ENCODE measurements around the gene LRIG1. TPM values are rescaled to one million over a fixed set of nuclear protein-coding genes. Genes with fewer than 3 reads are reported as not detected.

The LRIG1 gene
- total and polyA plus RNA-seq, 2 experiments from 2014 or later = 8.2 to 13.3 TPM

DNA sequence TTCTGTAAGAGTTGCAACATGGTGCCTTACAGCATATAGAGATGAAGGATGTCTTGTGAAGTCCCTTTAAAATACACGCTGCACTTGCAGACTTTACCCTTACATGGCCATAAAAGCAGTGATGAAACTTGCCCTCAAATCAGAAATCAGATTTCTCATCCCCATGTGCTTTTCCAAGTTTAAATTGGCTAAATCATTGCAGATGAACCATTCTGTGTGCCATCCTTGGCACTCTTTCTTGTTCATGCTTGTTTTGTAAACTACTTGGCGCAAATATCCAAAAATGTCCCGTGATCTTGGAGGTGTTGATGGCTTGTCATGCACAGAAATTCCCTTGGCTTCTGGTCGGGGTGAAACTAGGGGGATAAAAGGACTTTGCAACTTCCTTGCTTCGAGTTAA, 135.7 kb downstream of the LRIG1 start:
- no peaks in the 10 kb centered on the region for H4K20me1 ChIP-seq (ENCODE audit: insufficient read depth, poor library complexity, severe bottlenecking)
- no peak for DNase-seq (ENCODE audit: low spot score)
- no peaks in the 10 kb centered on the region for H3K9me2 ChIP-seq (replicated peaks; ENCODE audit: insufficient read depth)
- no peaks in the 10 kb centered on the region for H3K79me2 ChIP-seq
- H3K4me1 ChIP-seq (ENCODE audit: insufficient read depth) = peaks cover 11% of the 10 kb centered on the region
- WGBS (ENCODE audit: low lambda C conversion rate, missing lambda C conversion rate) = 83% methylated on average over 5 of the region's 5 CpGs
- H3K36me3 ChIP-seq (replicated peaks; ENCODE audit: insufficient read depth, low read depth) = no peaks in the 10 kb centered on the region
- no peaks in the 10 kb centered on the region for H3K9me3 ChIP-seq (ENCODE audit: low read depth)
- no peak overlapping the region for H3K4me3 ChIP-seq
- H3K27ac ChIP-seq = no peak overlapping the region
- H2AFZ ChIP-seq = no peak overlapping the region
- TF ChIP-seq, protein P1, sequence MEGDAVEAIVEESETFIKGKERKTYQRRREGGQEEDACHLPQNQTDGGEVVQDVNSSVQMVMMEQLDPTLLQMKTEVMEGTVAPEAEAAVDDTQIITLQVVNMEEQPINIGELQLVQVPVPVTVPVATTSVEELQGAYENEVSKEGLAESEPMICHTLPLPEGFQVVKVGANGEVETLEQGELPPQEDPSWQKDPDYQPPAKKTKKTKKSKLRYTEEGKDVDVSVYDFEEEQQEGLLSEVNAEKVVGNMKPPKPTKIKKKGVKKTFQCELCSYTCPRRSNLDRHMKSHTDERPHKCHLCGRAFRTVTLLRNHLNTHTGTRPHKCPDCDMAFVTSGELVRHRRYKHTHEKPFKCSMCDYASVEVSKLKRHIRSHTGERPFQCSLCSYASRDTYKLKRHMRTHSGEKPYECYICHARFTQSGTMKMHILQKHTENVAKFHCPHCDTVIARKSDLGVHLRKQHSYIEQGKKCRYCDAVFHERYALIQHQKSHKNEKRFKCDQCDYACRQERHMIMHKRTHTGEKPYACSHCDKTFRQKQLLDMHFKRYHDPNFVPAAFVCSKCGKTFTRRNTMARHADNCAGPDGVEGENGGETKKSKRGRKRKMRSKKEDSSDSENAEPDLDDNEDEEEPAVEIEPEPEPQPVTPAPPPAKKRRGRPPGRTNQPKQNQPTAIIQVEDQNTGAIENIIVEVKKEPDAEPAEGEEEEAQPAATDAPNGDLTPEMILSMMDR (IDR thresholded peaks at IDR 0.05; ENCODE audit: poor library complexity) = no peak
- no peak for TF ChIP-seq EZH2phosphoT487 (IDR thresholded peaks at IDR 0.05; ENCODE audit: low read depth, severe bottlenecking, unreplicated experiment)
- TF ChIP-seq EZH2 (IDR thresholded peaks at IDR 0.05; ENCODE audit: borderline replicate concordance) = no peak
- H3K4me2 ChIP-seq = no peak overlapping the region
- no peaks in the 10 kb centered on the region for H3K27me3 ChIP-seq

- no peaks in the 10 kb centered on the region for H3K9me2 ChIP-seq (replicated peaks; ENCODE audit: insufficient read depth)
- peaks cover 11% of the 10 kb centered on the region for H3K4me1 ChIP-seq (ENCODE audit: insufficient read depth)
- H3K79me2 ChIP-seq = no peaks in the 10 kb centered on the region
- no peak overlapping the region for H3K4me2 ChIP-seq
- no peak for DNase-seq (ENCODE audit: low spot score)
- no peak overlapping the region for H3K27ac ChIP-seq
- no peak overlapping the region for H3K4me3 ChIP-seq
- no peaks in the 10 kb centered on the region for H3K9me3 ChIP-seq (ENCODE audit: low read depth)
- H4K20me1 ChIP-seq (ENCODE audit: insufficient read depth, poor library complexity, severe bottlenecking) = no peaks in the 10 kb centered on the region
- no peaks in the 10 kb centered on the region for H3K27me3 ChIP-seq
- TF ChIP-seq, protein P1 (IDR thresholded peaks at IDR 0.05; ENCODE audit: poor library complexity) = no peak
- TF ChIP-seq EZH2 (IDR thresholded peaks at IDR 0.05; ENCODE audit: borderline replicate concordance) (no peak), EZH2phosphoT487 (IDR thresholded peaks at IDR 0.05; ENCODE audit: low read depth, severe bottlenecking, unreplicated experiment) (no peak)
- no peak overlapping the region for H2AFZ ChIP-seq
- no peaks in the 10 kb centered on the region for H3K36me3 ChIP-seq (replicated peaks; ENCODE audit: insufficient read depth, low read depth)
- WGBS (ENCODE audit: low lambda C conversion rate, missing lambda C conversion rate) = 62% methylated on average over 6 of the region's 6 CpGs
Measured at GRCh38 chr3:66363148-66363547, 137.7 kb downstream of the LRIG1 start.

- Histone ChIP-seq H3K4me2 (no peak overlapping the region), H4K20me1 (ENCODE audit: insufficient read depth, poor library complexity, severe bottlenecking) (no peaks in the 10 kb centered on the region), H3K36me3 (replicated peaks; ENCODE audit: insufficient read depth, low read depth) (no peaks in the 10 kb centered on the region), H3K79me2 (no peaks in the 10 kb centered on the region), H3K4me1 (ENCODE audit: insufficient read depth) (peaks cover 11% of the 10 kb centered on the region), H3K27me3 (no peaks in the 10 kb centered on the region), H2AFZ (no peak overlapping the region), H3K9me2 (replicated peaks; ENCODE audit: insufficient read depth) (no peaks in the 10 kb centered on the region), H3K4me3 (no peak overlapping the region), H3K27ac (no peak overlapping the region), H3K9me3 (ENCODE audit: low read depth) (no peaks in the 10 kb centered on the region)
- no peak for TF ChIP-seq EZH2 (IDR thresholded peaks at IDR 0.05; ENCODE audit: borderline replicate concordance)
- TF ChIP-seq, protein P1 (IDR thresholded peaks at IDR 0.05; ENCODE audit: poor library complexity) = no peak
- no peak for TF ChIP-seq EZH2phosphoT487 (IDR thresholded peaks at IDR 0.05; ENCODE audit: low read depth, severe bottlenecking, unreplicated experiment)
- no peak for DNase-seq (ENCODE audit: low spot score)
- WGBS (ENCODE audit: low lambda C conversion rate, missing lambda C conversion rate) = 51% methylated on average over 3 of the region's 3 CpGs
Measured at GRCh38 chr3:66362541-66362941, 138.3 kb downstream of the LRIG1 start.

DNA sequence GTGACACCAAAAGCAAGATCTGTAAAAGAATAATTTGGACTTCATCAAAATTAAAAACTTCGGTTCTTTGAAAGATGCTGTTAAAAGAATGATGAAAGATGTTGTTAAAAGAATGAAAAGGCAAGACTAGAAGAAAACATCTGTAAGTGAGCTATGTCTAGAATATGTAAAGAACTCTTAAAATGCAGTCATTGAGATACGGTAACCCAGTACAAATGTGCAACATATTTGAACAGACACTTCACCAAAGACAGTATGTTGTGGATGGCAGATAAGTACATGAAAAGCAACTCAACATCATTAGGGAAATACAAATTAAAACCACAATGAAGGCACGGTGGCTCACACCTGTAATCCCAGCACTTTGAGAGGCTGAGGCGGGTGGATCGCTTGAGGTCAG, 139.5 kb downstream of the LRIG1 start:
- DNase-seq (ENCODE audit: low spot score) = no peak
- no peak for TF ChIP-seq EZH2phosphoT487 (IDR thresholded peaks at IDR 0.05; ENCODE audit: low read depth, severe bottlenecking, unreplicated experiment)
- TF ChIP-seq EZH2 (IDR thresholded peaks at IDR 0.05; ENCODE audit: borderline replicate concordance) = no peak
- TF ChIP-seq, protein P1 (IDR thresholded peaks at IDR 0.05; ENCODE audit: poor library complexity) = no peak
- Histone ChIP-seq H3K4me2 (no peak overlapping the region), H3K9me2 (replicated peaks; ENCODE audit: insufficient read depth) (no peaks in the 10 kb centered on the region), H3K4me1 (ENCODE audit: insufficient read depth) (peaks cover 11% of the 10 kb centered on the region), H3K36me3 (replicated peaks; ENCODE audit: insufficient read depth, low read depth) (no peaks in the 10 kb centered on the region), H3K27ac (no peak overlapping the region), H3K27me3 (no peaks in the 10 kb centered on the region), H4K20me1 (ENCODE audit: insufficient read depth, poor library complexity, severe bottlenecking) (no peaks in the 10 kb centered on the region), H2AFZ (no peak overlapping the region), H3K79me2 (no peaks in the 10 kb centered on the region), H3K4me3 (no peak overlapping the region), H3K9me3 (ENCODE audit: low read depth) (no peaks in the 10 kb centered on the region)
- 96% methylated on average over 5 of the region's 5 CpGs for whole genome bisulfite sequencing (ENCODE audit: low lambda C conversion rate, missing lambda C conversion rate)
